ENCODE results near the gene YY2. TPM values are rescaled to one million over a fixed set of nuclear protein-coding genes. Genes with fewer than 3 reads are reported as not detected.
A peak's percentile ranks its signal among the peaks of the same experiment; 100 is the strongest.

Gene YY2
- total RNA-seq, 1 donor from 2014 or later: 2.0 TPM

DNA sequence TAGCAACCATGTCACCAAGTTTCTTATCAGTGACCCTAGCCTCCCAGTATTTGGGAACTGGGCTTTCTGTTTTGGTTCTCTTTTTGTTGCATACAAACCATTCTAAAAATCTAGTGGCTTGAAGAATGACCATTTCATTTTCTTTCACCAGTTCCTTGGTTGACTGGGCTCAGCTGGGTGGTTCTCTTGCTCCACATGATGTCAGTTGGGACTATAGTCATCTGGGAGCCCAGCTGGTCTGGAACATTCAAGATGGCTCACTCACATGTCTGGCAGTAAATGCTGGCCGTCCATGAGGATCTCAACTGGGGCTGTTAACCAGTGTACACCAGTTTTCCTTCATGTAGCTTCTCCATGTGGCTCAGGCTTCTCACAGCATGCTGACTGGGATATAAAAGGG, 44.0 kb upstream of the YY2 start:
- no peak overlapping the region for H3K27ac ChIP-seq (ENCODE audit: low read depth, low read length)
- H3K27me3 Mint-ChIP-seq (ENCODE audit: low read depth, unreplicated experiment): peaks cover 2% of the 10 kb centered on the region
- peaks cover 4% of the 10 kb centered on the region for H3K4me1 Mint-ChIP-seq (ENCODE audit: low read depth, unreplicated experiment)
- no peak overlapping the region for H3K4me3 ChIP-seq (ENCODE audit: insufficient read depth, low read depth, low read length)
- H3K36me3 ChIP-seq (ENCODE audit: insufficient read depth, low read length): no peaks in the 10 kb centered on the region
- H3K27me3 ChIP-seq (ENCODE audit: insufficient read depth, low read length): no peaks in the 10 kb centered on the region
- H3K27ac Mint-ChIP-seq (ENCODE audit: unreplicated experiment): no peak overlapping the region
- no peak overlapping the region for H3K4me2 ChIP-seq (ENCODE audit: low read length)
- H3K4me3 Mint-ChIP-seq (ENCODE audit: unreplicated experiment): no peak overlapping the region
- no peaks in the 10 kb centered on the region for H3K9me3 Mint-ChIP-seq (ENCODE audit: unreplicated experiment)
- DNase-seq (ENCODE audit: low read depth): no peak
- H3K4me1 ChIP-seq (ENCODE audit: insufficient read depth, low read length): no peaks in the 10 kb centered on the region
- FAIRE-seq: peak; percentile 20
- no peak overlapping the region for H3K9ac ChIP-seq (ENCODE audit: low read length)
- no peaks in the 10 kb centered on the region for H3K79me2 ChIP-seq (ENCODE audit: insufficient read depth, low read length)
- H4K20me1 ChIP-seq (ENCODE audit: insufficient read depth, low read length): no peaks in the 10 kb centered on the region
- TF ChIP-seq EZH2 (IDR thresholded peaks at IDR 0.05; ENCODE audit: insufficient read depth, low read length): no peak
- TF ChIP-seq, protein P1, sequence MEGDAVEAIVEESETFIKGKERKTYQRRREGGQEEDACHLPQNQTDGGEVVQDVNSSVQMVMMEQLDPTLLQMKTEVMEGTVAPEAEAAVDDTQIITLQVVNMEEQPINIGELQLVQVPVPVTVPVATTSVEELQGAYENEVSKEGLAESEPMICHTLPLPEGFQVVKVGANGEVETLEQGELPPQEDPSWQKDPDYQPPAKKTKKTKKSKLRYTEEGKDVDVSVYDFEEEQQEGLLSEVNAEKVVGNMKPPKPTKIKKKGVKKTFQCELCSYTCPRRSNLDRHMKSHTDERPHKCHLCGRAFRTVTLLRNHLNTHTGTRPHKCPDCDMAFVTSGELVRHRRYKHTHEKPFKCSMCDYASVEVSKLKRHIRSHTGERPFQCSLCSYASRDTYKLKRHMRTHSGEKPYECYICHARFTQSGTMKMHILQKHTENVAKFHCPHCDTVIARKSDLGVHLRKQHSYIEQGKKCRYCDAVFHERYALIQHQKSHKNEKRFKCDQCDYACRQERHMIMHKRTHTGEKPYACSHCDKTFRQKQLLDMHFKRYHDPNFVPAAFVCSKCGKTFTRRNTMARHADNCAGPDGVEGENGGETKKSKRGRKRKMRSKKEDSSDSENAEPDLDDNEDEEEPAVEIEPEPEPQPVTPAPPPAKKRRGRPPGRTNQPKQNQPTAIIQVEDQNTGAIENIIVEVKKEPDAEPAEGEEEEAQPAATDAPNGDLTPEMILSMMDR (IDR thresholded peaks at IDR 0.05; ENCODE audit: insufficient read depth, low read depth, low read length): no peak
- H2AFZ ChIP-seq (ENCODE audit: low read depth, low read length): no peak overlapping the region
- H3K9me3 ChIP-seq (ENCODE audit: insufficient read depth, low read depth, low read length): no peaks in the 10 kb centered on the region
- H3K36me3 Mint-ChIP-seq (ENCODE audit: low read depth, unreplicated experiment): no peaks in the 10 kb centered on the region

DNA sequence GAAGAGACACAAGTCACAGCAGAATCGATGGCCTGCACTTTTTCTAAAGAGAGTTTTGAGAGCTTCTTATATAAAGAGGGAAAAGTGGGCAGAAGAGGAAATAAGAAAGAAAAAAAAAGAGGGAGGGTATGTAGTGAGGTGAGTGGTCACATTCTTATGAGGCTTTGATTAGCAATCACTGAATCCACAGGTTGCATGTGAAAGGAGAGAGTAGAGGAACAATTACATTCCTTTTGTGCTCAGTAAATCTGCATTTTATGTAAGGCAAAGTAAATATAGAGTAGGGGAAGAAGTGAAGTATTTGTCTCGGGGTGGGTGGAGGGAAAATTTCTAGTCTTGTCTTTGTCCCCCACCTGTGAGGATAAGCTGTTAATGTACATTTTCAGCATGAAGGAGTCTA, 43.2 kb upstream of the YY2 start:
- no peaks in the 10 kb centered on the region for H3K9me3 ChIP-seq (ENCODE audit: insufficient read depth, low read depth, low read length)
- no peaks in the 10 kb centered on the region for H3K27me3 ChIP-seq (ENCODE audit: insufficient read depth, low read length)
- H3K36me3 ChIP-seq (ENCODE audit: insufficient read depth, low read length): no peaks in the 10 kb centered on the region
- no peaks in the 10 kb centered on the region for H3K9me3 Mint-ChIP-seq (ENCODE audit: unreplicated experiment)
- H2AFZ ChIP-seq (ENCODE audit: low read depth, low read length): no peak overlapping the region
- H4K20me1 ChIP-seq (ENCODE audit: insufficient read depth, low read length): no peaks in the 10 kb centered on the region
- H3K4me3 Mint-ChIP-seq (ENCODE audit: unreplicated experiment): no peak overlapping the region
- H3K4me2 ChIP-seq (ENCODE audit: low read length): no peak overlapping the region
- no peaks in the 10 kb centered on the region for H3K4me1 Mint-ChIP-seq (ENCODE audit: low read depth, unreplicated experiment)
- no peak for TF ChIP-seq EZH2 (IDR thresholded peaks at IDR 0.05; ENCODE audit: insufficient read depth, low read length)
- TF ChIP-seq, protein P1 (IDR thresholded peaks at IDR 0.05; ENCODE audit: insufficient read depth, low read depth, low read length): no peak
- no peaks in the 10 kb centered on the region for H3K4me1 ChIP-seq (ENCODE audit: insufficient read depth, low read length)
- FAIRE-seq: no peak
- no peaks in the 10 kb centered on the region for H3K79me2 ChIP-seq (ENCODE audit: insufficient read depth, low read length)
- no peak overlapping the region for H3K4me3 ChIP-seq (ENCODE audit: insufficient read depth, low read depth, low read length)
- no peaks in the 10 kb centered on the region for H3K36me3 Mint-ChIP-seq (ENCODE audit: low read depth, unreplicated experiment)
- H3K27ac ChIP-seq (ENCODE audit: low read depth, low read length): no peak overlapping the region
- H3K9ac ChIP-seq (ENCODE audit: low read length): no peak overlapping the region
- H3K27ac Mint-ChIP-seq (ENCODE audit: unreplicated experiment): no peak overlapping the region
- H3K27me3 Mint-ChIP-seq (ENCODE audit: low read depth, unreplicated experiment): peaks cover 2% of the 10 kb centered on the region
- DNase-seq (ENCODE audit: low read depth): no peak

DNA sequence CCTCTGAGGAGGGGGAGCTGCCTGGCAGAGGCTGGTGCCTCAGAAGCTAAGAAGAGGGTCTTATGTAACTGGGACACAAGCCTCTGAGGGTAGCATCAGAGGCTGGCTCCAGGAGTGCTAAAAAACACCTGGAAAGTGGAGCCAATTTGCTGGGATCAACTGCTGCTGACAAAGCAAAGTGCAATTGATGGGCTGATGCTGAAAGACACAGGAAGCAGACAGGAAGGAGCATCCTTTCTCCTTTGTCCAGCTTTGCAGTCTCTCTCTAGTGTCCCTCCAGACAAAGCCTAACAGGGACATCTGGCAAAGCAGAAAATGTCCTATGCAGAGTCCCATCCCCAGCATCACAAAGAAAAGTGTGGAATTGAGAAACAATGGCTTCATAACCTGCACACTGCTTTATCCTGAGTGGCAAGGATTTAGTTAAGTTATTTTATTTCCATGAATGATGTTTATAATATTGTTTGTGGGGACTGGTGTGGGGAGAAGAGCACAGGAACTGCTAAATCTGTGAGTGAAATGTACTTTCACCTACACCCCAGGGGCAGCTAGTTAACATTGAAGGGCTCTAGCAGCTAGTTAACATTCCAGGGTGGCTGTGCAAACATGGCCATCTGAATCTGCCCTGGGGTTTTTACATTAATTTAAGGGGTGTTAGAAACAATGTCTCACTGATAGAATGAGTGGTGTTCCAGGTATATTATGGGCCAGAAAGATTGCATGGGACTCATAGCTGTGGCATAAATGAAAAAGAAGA, 42.0 kb upstream of the YY2 start:
- H4K20me1 ChIP-seq (ENCODE audit: insufficient read depth, low read length): no peaks in the 10 kb centered on the region
- H3K4me1 ChIP-seq (ENCODE audit: insufficient read depth, low read length): no peaks in the 10 kb centered on the region
- Mint-ChIP-seq H3K9me3 (ENCODE audit: unreplicated experiment) (no peaks in the 10 kb centered on the region), H3K4me1 (ENCODE audit: low read depth, unreplicated experiment) (no peaks in the 10 kb centered on the region), H3K27ac (ENCODE audit: unreplicated experiment) (no peak overlapping the region), H3K4me3 (ENCODE audit: unreplicated experiment) (no peak overlapping the region), H3K27me3 (ENCODE audit: low read depth, unreplicated experiment) (peaks cover 2% of the 10 kb centered on the region), H3K36me3 (ENCODE audit: low read depth, unreplicated experiment) (no peaks in the 10 kb centered on the region)
- no peak overlapping the region for H3K4me2 ChIP-seq (ENCODE audit: low read length)
- H3K27ac ChIP-seq (ENCODE audit: low read depth, low read length): no peak overlapping the region
- DNase-seq (ENCODE audit: low read depth) (no peak), FAIRE-seq (peak; percentile 26)
- no peaks in the 10 kb centered on the region for H3K36me3 ChIP-seq (ENCODE audit: insufficient read depth, low read length)
- no peak overlapping the region for H2AFZ ChIP-seq (ENCODE audit: low read depth, low read length)
- no peak overlapping the region for H3K4me3 ChIP-seq (ENCODE audit: insufficient read depth, low read depth, low read length)
- TF ChIP-seq EZH2 (IDR thresholded peaks at IDR 0.05; ENCODE audit: insufficient read depth, low read length): no peak
- TF ChIP-seq, protein P1 (IDR thresholded peaks at IDR 0.05; ENCODE audit: insufficient read depth, low read depth, low read length): no peak
- H3K79me2 ChIP-seq (ENCODE audit: insufficient read depth, low read length): no peaks in the 10 kb centered on the region
- H3K27me3 ChIP-seq (ENCODE audit: insufficient read depth, low read length): no peaks in the 10 kb centered on the region
- H3K9me3 ChIP-seq (ENCODE audit: insufficient read depth, low read depth, low read length): no peaks in the 10 kb centered on the region
- H3K9ac ChIP-seq (ENCODE audit: low read length): no peak overlapping the region

All from astrocyte (in vitro differentiated cells and primary cell).